GM12878 (cell line): Measurements from ENCODE around the gene ADARB1. TPM values are rescaled to one million over a fixed set of nuclear protein-coding genes. Genes with fewer than 3 reads are reported as not detected.

Source experiments
- ATAC-seq: fragments of 200-7000 bp; cut with Tn5 transposase; 3 replicates; pipeline ENCODE4 v1.9.1; 2020; ENCODE audit warnings: mild to moderate bottlenecking, moderate library complexity
- BruUV-seq: library from RNA; stranded (reverse); fragments of 400-500 nt; replicated peaks from 2 replicates; lab custom pipeline; 2021; lab: Mats Ljungman, UMichigan
- CTCF ChIA-PET: fragments of 300-600 bp; sonication (Branson Sonifier 250); formaldehyde crosslinking; extraction: SDS; loops from one replicate; lab custom pipeline; 2021; ENCODE audit warnings: inconsistent platforms; lab: Yijun Ruan, JAX
- POLR2A ChIA-PET: fragments of 350-600 bp; formaldehyde crosslinking; extraction: SDS; loops from one replicate; lab custom pipeline; 2021; ENCODE audit warnings: inconsistent platforms; lab: Charles Lee
- RAD21 ChIA-PET: fragments of 300-600 bp; sonication (Branson Sonifier 250); formaldehyde crosslinking; loops from one replicate; lab custom pipeline; 2023; ENCODE audit warnings: antibody characterized with exemption; ENCODE audit not compliant: unreplicated experiment; lab: Charles Lee
- SMC1A ChIA-PET: fragments of 300-600 bp; sonication (Branson Sonifier 250); formaldehyde crosslinking; loops from one replicate; lab custom pipeline; 2023; ENCODE audit not compliant: unreplicated experiment, uncharacterized antibody; lab: Charles Lee
- DNase-seq: peaks from one replicate; pipeline ENCODE4 v3.0.0-alpha.2; 2011; ENCODE audit warnings: low read depth, low spot score
- FAIRE-seq: peaks from 3 replicates; lab custom pipeline; 2011; peaks lifted over from hg19 to GRCh38; lab: Jason Lieb, UNC
- H2AFZ ChIP-seq: 2 replicates; pipeline ENCODE4 v1.6.0; 2011; ENCODE audit warnings: low read depth, low read length, control low read depth; ENCODE audit not compliant: control insufficient read depth
- H3K27ac ChIP-seq: 2 replicates; pipeline ENCODE4 v1.5.1; 2011; ENCODE audit warnings: control low read depth; ENCODE audit not compliant: control insufficient read depth, insufficient read depth
- H3K27me3 ChIP-seq, 2 experiments: replicated peaks in 1 of 2; 2 replicates each; pipeline versions ENCODE4 v1.6.0 to v1.6.1; 2011; ENCODE audit warnings: low read length in 1 of 2; ENCODE audit not compliant: control insufficient read depth in 2 of 2, insufficient read depth in 2 of 2
- H3K36me3 ChIP-seq, 2 experiments: 2 replicates each; pipeline ENCODE4 v1.5.1; 2011; ENCODE audit warnings: low read length in 1 of 2; ENCODE audit not compliant: control insufficient read depth in 2 of 2, insufficient read depth in 2 of 2
- H3K4me1 ChIP-seq: 2 replicates; pipeline ENCODE4 v1.6.1; 2011; ENCODE audit warnings: mild to moderate bottlenecking, low read length, moderate library complexity, mixed read lengths; ENCODE audit not compliant: control insufficient read depth, insufficient read depth
- H3K4me2 ChIP-seq: 2 replicates; pipeline ENCODE4 v1.6.0; 2011; ENCODE audit warnings: control low read depth; ENCODE audit not compliant: control insufficient read depth, insufficient read depth
- H3K4me3 ChIP-seq: fragments of 200-600 bp; sonication (generic); 2 replicates; pipeline ENCODE4 v1.5.1; 2016
- H3K79me2 ChIP-seq: 2 replicates; pipeline ENCODE4 v1.6.0; 2011; ENCODE audit warnings: low read length; ENCODE audit not compliant: control insufficient read depth, insufficient read depth
- H3K9ac ChIP-seq: 2 replicates; pipeline ENCODE4 v1.8.0; 2011; ENCODE audit warnings: low read length, control low read depth, mixed read lengths; ENCODE audit not compliant: control insufficient read depth, insufficient read depth
- H3K9me3 ChIP-seq: replicated peaks from 3 replicates; pipeline ENCODE4 v1.5.1; 2011; ENCODE audit warnings: mild to moderate bottlenecking, low read length; ENCODE audit not compliant: control insufficient read depth, insufficient read depth
- H4K20me1 ChIP-seq: 2 replicates; pipeline ENCODE4 v1.6.0; 2011; ENCODE audit not compliant: control insufficient read depth, insufficient read depth
- BACH1 ChIP-seq: fragments of 450-650 bp; IDR thresholded peaks from 2 replicates; pipeline ENCODE4 v1.6.1; 2017; ENCODE audit warnings: mild to moderate bottlenecking, borderline replicate concordance
- BCL11A ChIP-seq: IDR thresholded peaks from 2 replicates; pipeline ENCODE4 v1.6.1; 2011; ENCODE audit warnings: low read depth, low read length
- CBFB ChIP-seq: IDR thresholded peaks from 2 replicates; pipeline ENCODE4 v1.6.1; 2016; ENCODE audit warnings: antibody characterized with exemption, low read depth
- CREB1 ChIP-seq: IDR thresholded peaks from 2 replicates; pipeline ENCODE4 v1.6.1; 2012; ENCODE audit warnings: low read depth, mild to moderate bottlenecking, inconsistent platforms
- HDAC2 ChIP-seq: fragments of 200-600 bp; sonication (generic); IDR thresholded peaks from 2 replicates; pipeline ENCODE4 v1.6.1; 2017
- JUND ChIP-seq: IDR thresholded peaks from 2 replicates; pipeline ENCODE4 v1.6.1; 2012; ENCODE audit warnings: low read depth, mild to moderate bottlenecking, low read length, improper control_type of control experiment, moderate library complexity
- KAT2A ChIP-seq: conservative IDR thresholded peaks from 2 replicates; pipeline ENCODE4 v1.6.1; 2011; ENCODE audit warnings: low read depth, low read length; ENCODE audit not compliant: control insufficient read depth
- LARP7 ChIP-seq: fragments of 450-650 bp; IDR thresholded peaks from 2 replicates; pipeline ENCODE4 v1.6.1; 2017; ENCODE audit warnings: mild to moderate bottlenecking
- MEF2A ChIP-seq: IDR thresholded peaks from 2 replicates; pipeline ENCODE4 v1.6.1; 2011; ENCODE audit warnings: low read depth, mild to moderate bottlenecking, low read length, moderate library complexity; ENCODE audit not compliant: insufficient read depth
- POU2F2 ChIP-seq: IDR thresholded peaks from 3 replicates; pipeline ENCODE4 v1.6.1; 2011; ENCODE audit warnings: low read depth, mild to moderate bottlenecking, low read length, borderline replicate concordance
- TARDBP ChIP-seq: IDR thresholded peaks from 2 replicates; pipeline ENCODE4 v1.6.1; 2016; ENCODE audit warnings: borderline replicate concordance
- WGBS: methylation state at CpG from one replicate; pipeline ENCODE4 v1.1.6; 2016; ENCODE audit warnings: low lambda C conversion rate; ENCODE audit not compliant: insufficient replicate concordance, insufficient coverage; ENCODE audit errors: missing lambda C conversion rate; 5-methylcytosine and 5-hydroxymethylcytosine counted together
- in situ Hi-C: fragments of 300-500 bp; cut with MboI; formaldehyde crosslinking; loops from 9 replicates; pipeline ENCODE4 v1.14.3; 2018; ENCODE audit warnings: mixed read lengths
- intact Hi-C: fragments of 100-400 bp; cut with micrococcal nuclease; formaldehyde crosslinking; loops from one replicate; pipeline ENCODE4 v1.14.2; 2022; ENCODE audit not compliant: unreplicated experiment
- polyA plus RNA-seq, 11 experiments: library from polyadenylated mRNA; depleted of rRNA in 4 of 11; unstranded in 6 of 11; stranded (reverse) in 5 of 11; fragments of >200 nt; fragmentation: Nextera tagmentation in 4 of 11; fragmentation: Illumina TruSeq in 1 of 11; extraction: Ambion mirVana in 4 of 11; extraction: Trizol in 1 of 11; gene quantifications; 1 replicate in 1 of 11; 2 replicates in 10 of 11; pipeline versions ENCODE4 v1.2.1 to v1.2.3, GENCODE V29; 2011 to 2016; ENCODE audit warnings: inconsistent platforms in 2 of 11, missing spikeins in 2 of 11, low read depth in 1 of 11
- total RNA-seq, 4 experiments: library from RNA; depleted of rRNA in 3 of 4; stranded (reverse); fragments of >200 nt in 3 of 4; fragmentation: Illumina TruSeq in 1 of 4; extraction: Trizol in 1 of 4; gene quantifications; 2 replicates each; pipeline versions ENCODE4 v1.2.1 to v1.2.3, GENCODE V29; 2013 to 2021
- TF ChIP-seq, protein P1 (sequence below): fragments of 450-650 bp; IDR thresholded peaks from 2 replicates; pipeline ENCODE4 v1.6.1; 2017; ENCODE audit warnings: borderline replicate concordance

ADARB1 gene
- total and polyA plus RNA-seq, 10 of the 15 experiments (the other 5 are each of a cell fraction or from before 2014, with no cell fraction given), result 5.7 to 61.7 (median 25.3) TPM

DNA sequence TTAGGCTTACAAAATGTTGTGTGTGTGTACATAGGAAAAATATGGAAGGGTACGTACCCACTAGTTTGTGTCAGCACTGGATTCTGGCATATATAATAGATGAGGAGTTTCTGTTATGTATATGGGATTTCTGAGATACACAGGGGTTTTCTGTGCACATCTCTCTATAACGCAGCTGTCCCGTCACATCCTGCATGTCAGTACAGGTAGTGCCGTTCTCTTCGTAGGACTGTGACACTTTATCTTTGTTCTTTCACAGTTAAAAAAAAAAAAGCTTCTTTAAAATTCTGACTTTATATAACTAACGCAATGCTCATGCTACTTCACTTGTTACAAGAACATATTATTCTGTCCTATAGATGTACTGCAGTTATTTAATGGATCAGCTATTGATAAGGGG lies 42.9 kb downstream of the ADARB1 start:
- FAIRE-seq (no peak), DNase-seq (no peak), ATAC-seq (no peak)
- ChIA-PET RAD21 (interaction anchor here (0.9 to 1.0 kb wide), 2 partner anchors 10 to 11 kb away, joined by 3 to 4 read pairs; no protein-coding TSS in a partner anchor), SMC1A (interaction anchor here (0.9 to 5.1 kb wide), 3 partner anchors 11 to 18 kb away, joined by 3 to 40 read pairs (median 3); no protein-coding TSS in a partner anchor), CTCF (interaction anchor here (0.9 to 9.2 kb wide), 5 partner anchors 10 to 20 kb away, joined by 3 to 170 read pairs (median 6); no protein-coding TSS in a partner anchor), POLR2A (interaction anchor here (0.9 to 1.4 kb wide), 2 partner anchors 10 to 14 kb away, joined by 3 read pairs; no protein-coding TSS in a partner anchor)
- Histone ChIP-seq H3K9ac (no peak overlapping the region), H2AFZ (no peak overlapping the region), H3K9me3 (no peaks in the 10 kb centered on the region), H3K36me3 (no peaks in the 10 kb centered on the region), H3K27me3 (no peaks in the 10 kb centered on the region; a peak in 1 of 4 replicates), H3K79me2 (no peaks in the 10 kb centered on the region), H3K4me2 (no peak overlapping the region), H3K27ac (no peak overlapping the region), H4K20me1 (no peaks in the 10 kb centered on the region; the same call in 1 of the 2 replicates), H3K4me1 (peaks cover 6% of the 10 kb centered on the region), H3K4me3 (no peak overlapping the region)
- no TSS peak for BruUV-seq
- TF ChIP-seq BCL11A (no peak), LARP7 (no peak), CREB1 (no peak), HDAC2 (no peak), TARDBP (no peak), JUND (no peak), POU2F2 (no peak), BACH1 (no peak), KAT2A (no peak), CBFB (no peak), MEF2A (no peak)
- TF ChIP-seq, protein P1, sequence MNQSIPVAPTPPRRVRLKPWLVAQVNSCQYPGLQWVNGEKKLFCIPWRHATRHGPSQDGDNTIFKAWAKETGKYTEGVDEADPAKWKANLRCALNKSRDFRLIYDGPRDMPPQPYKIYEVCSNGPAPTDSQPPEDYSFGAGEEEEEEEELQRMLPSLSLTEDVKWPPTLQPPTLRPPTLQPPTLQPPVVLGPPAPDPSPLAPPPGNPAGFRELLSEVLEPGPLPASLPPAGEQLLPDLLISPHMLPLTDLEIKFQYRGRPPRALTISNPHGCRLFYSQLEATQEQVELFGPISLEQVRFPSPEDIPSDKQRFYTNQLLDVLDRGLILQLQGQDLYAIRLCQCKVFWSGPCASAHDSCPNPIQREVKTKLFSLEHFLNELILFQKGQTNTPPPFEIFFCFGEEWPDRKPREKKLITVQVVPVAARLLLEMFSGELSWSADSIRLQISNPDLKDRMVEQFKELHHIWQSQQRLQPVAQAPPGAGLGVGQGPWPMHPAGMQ, result no peak
- WGBS, result 84% methylated on average over 6 of the region's 6 CpGs
- intact Hi-C loops (no loop called here), in situ Hi-C loops (no loop called here)
